Kidney (tissue), 14 donors: ENCODE data around the gene RAET1E. TPM values are rescaled to one million over a fixed set of nuclear protein-coding genes. Genes with fewer than 3 reads are reported as not detected.

ENCODE experiments used
- DNase-seq, 5 donors: peaks; one replicate each; pipeline ENCODE4 v3.0.0-alpha.2; 2013 to 2020
- FAIRE-seq: peaks from 2 replicates; lab custom pipeline; 2012; peaks lifted over from hg19 to GRCh38; lab: Jason Lieb, UNC
- H3K27ac ChIP-seq, 2 donors: one replicate each; pipeline ENCODE4 v1.7.0; 2013; ENCODE audit warnings: low read depth in 2 of 2, low read length in 2 of 2, inconsistent platforms in 1 of 2
- H3K27me3 ChIP-seq: one replicate; pipeline ENCODE4 v1.7.1; 2013; ENCODE audit warnings: low read length, inconsistent platforms; ENCODE audit not compliant: control insufficient read depth, insufficient read depth
- H3K36me3 ChIP-seq, 3 donors: one replicate each; pipeline versions ENCODE4 v1.7.0 to v1.7.1; 2013; ENCODE audit warnings: low read length in 3 of 3, control low read depth in 1 of 3, inconsistent platforms in 1 of 3; ENCODE audit not compliant: insufficient read depth in 3 of 3, control insufficient read depth in 2 of 3
- H3K4me1 ChIP-seq, 3 donors: one replicate each; pipeline versions ENCODE4 v1.7.0 to v1.7.1; 2013; ENCODE audit warnings: low read length in 3 of 3, inconsistent platforms in 1 of 3, low read depth in 1 of 3; ENCODE audit not compliant: control insufficient read depth in 2 of 3, insufficient read depth in 2 of 3
- H3K4me3 ChIP-seq, 3 donors: one replicate each; pipeline versions ENCODE4 v1.7.0 to v1.8.1; 2013; ENCODE audit warnings: low read length in 3 of 3, control low read depth in 1 of 3, inconsistent platforms in 1 of 3
- H3K9ac ChIP-seq, 3 donors: one replicate each; pipeline versions ENCODE4 v1.7.0 to v1.7.1; 2013; ENCODE audit warnings: low read length in 3 of 3, control low read depth in 1 of 3, inconsistent platforms in 1 of 3
- H3K9me3 ChIP-seq, 3 donors: one replicate each; pipeline versions ENCODE4 v1.7.0 to v1.7.1; 2013; ENCODE audit warnings: low read length in 3 of 3, control low read depth in 1 of 3, inconsistent platforms in 1 of 3; ENCODE audit not compliant: control insufficient read depth in 2 of 3, insufficient read depth in 1 of 3
- intact Hi-C: fragments of 100-400 bp; cut with DNase I; formaldehyde crosslinking; loops from one replicate; pipeline ENCODE4 v1.11.1; 2022
- polyA plus RNA-seq: library from polyadenylated mRNA; stranded (reverse); fragments of 350-450 nt; fragmentation: Illumina TruSeq; extraction: RNeasy Lipid Tissue Mini Kit (QIAGEN cat#74804); gene quantifications from one replicate; pipeline ENCODE4 v1.2.3, GENCODE V29; 2014; ENCODE audit warnings: low read depth, low replicate concordance; ENCODE audit not compliant: insufficient read depth
- total RNA-seq: library from RNA; stranded (reverse); fragmentation: NEBNext Ultra II Directional; extraction: Animal tissue kit (Norgen Biotek cat#: 25700); gene quantifications from one replicate; pipeline ENCODE4 v1.2.1, GENCODE V29; 2021
- TF ChIP-seq, protein P1 (sequence below): IDR thresholded peaks from 3 replicates; pipeline ENCODE4 v1.5.1; 2012; ENCODE audit warnings: mild to moderate bottlenecking, moderate library complexity, borderline replicate concordance; ENCODE audit not compliant: insufficient read depth; ENCODE audit errors: extremely low read depth
- donor health status: control.
- donor health status: control.
- donor health status: control.
- donor health status: control.
- donor health status: control.
- donor health status: DM: yes; HTN: yes; CAD: no.
- donor health status: Normal renal cell carcinoma (clear cell type).

RAET1E gene
- total and polyA plus RNA-seq, 2 donors from 2014 or later = 1.0 to 3.1 TPM

DNA sequence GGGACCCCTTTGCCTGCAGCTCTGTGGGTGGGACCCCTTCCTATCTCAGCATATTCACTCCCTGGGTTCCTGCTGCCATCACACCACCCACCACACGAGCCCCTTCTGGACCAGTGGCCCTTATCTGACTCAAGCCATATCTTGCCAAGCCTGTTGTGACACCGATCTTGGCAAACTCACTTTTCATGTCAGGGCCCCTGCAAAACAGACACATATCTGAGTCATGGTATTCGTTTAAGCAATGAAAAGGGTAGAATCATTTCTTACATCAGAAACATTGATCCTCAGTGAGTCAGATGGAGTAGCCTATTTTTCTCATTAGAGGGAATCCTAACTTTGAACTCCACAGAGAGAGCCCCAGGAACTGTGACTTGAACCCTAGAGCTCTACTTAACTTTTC lies 10.6 kb downstream of the RAET1E start:
- FAIRE-seq (no peak), DNase-seq (no peak)
- no peaks in the 10 kb centered on the region for H3K27me3 ChIP-seq
- H3K27ac ChIP-seq = no peak overlapping the region
- no peak overlapping the region for H3K9ac ChIP-seq
- TF ChIP-seq, protein P1, sequence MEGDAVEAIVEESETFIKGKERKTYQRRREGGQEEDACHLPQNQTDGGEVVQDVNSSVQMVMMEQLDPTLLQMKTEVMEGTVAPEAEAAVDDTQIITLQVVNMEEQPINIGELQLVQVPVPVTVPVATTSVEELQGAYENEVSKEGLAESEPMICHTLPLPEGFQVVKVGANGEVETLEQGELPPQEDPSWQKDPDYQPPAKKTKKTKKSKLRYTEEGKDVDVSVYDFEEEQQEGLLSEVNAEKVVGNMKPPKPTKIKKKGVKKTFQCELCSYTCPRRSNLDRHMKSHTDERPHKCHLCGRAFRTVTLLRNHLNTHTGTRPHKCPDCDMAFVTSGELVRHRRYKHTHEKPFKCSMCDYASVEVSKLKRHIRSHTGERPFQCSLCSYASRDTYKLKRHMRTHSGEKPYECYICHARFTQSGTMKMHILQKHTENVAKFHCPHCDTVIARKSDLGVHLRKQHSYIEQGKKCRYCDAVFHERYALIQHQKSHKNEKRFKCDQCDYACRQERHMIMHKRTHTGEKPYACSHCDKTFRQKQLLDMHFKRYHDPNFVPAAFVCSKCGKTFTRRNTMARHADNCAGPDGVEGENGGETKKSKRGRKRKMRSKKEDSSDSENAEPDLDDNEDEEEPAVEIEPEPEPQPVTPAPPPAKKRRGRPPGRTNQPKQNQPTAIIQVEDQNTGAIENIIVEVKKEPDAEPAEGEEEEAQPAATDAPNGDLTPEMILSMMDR = no peak
- H3K4me3 ChIP-seq = no peak overlapping the region
- intact Hi-C loops = no loop called here
- no peaks in the 10 kb centered on the region for H3K36me3 ChIP-seq
- H3K9me3 ChIP-seq = no peaks in the 10 kb centered on the region
- H3K4me1 ChIP-seq = no peaks in the 10 kb centered on the region

DNA sequence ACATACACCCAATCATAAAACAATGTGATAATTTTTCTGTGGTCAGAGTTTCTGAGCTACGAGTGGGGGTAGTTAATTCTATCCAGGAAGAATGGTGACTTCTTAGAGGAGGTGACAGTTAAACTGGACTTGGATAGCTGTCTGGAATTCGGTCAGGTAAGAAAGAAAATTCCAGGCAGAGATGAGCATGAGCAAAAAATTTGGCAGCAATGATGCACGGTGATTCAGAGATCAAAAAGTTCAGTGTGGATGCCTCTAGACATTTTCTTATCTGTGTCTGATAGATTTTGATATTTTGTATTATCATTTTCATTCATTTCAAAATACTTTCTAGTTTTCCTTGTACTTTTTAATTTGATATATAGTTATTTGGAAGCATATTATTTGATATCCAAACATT lies 12.0 kb downstream of the RAET1E start:
- H3K9ac ChIP-seq = no peak overlapping the region
- no peaks in the 10 kb centered on the region for H3K36me3 ChIP-seq
- TF ChIP-seq, protein P1 = no peak
- H3K9me3 ChIP-seq = no peaks in the 10 kb centered on the region
- FAIRE-seq = no peak
- intact Hi-C loops = no loop called here
- no peaks in the 10 kb centered on the region for H3K4me1 ChIP-seq
- H3K4me3 ChIP-seq = no peak overlapping the region
- no peaks in the 10 kb centered on the region for H3K27me3 ChIP-seq
- H3K27ac ChIP-seq = no peak overlapping the region
- DNase-seq = no peak

DNA sequence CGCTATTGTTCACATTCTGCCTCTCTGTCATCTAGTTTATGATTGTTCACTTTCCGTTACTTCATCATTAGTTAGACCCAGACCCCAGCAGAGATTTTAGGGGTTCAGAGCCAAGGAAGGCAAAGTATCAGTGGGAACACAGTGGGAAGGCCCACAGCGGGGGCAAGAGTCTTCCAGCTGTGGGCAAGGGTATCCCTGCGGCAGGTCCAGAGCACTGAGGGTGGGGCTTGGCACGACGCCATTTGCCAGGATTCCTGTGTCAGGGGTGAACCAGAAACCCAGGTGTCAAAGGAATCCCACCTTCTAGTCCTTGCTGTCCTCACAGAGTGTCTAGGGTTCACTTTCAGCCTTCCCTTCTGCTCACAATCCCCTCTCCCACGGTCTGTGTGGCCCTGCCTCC lies 13.3 kb downstream of the RAET1E start:
- intact Hi-C loops = no loop called here
- DNase-seq (no peak), FAIRE-seq (no peak)
- Histone ChIP-seq H3K4me1 (no peaks in the 10 kb centered on the region), H3K36me3 (no peaks in the 10 kb centered on the region), H3K9ac (no peak overlapping the region), H3K27me3 (no peaks in the 10 kb centered on the region), H3K9me3 (no peaks in the 10 kb centered on the region), H3K27ac (no peak overlapping the region), H3K4me3 (no peak overlapping the region)
- TF ChIP-seq, protein P1 = no peak

DNA sequence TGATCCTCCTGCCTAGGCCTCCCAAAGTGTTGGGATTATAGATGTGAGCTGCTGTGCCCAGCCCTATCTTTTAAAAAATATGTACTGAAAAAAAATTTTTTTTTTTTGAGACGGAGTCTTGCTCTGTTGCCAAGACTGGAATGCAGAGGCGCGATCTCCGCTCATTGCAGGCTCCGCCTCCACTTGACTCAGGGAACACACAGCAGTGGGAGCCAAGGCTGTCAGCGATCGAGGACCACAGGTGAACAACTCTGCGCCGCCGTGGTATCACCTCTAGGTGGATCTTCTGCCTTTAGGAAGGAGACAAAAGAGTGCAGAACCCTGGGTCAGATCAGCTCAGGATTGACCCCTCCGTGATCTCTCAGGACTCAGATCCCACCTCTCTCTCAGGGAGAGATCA lies 13.7 kb downstream of the RAET1E start:
- TF ChIP-seq, protein P1 = no peak
- Histone ChIP-seq H3K36me3 (no peaks in the 10 kb centered on the region), H3K9me3 (no peaks in the 10 kb centered on the region), H3K27ac (no peak overlapping the region), H3K4me3 (no peak overlapping the region), H3K9ac (no peak overlapping the region), H3K27me3 (no peaks in the 10 kb centered on the region), H3K4me1 (no peaks in the 10 kb centered on the region)
- intact Hi-C loops = no loop called here
- peak in 1 of 5 donors; percentile 61 for DNase-seq
- FAIRE-seq = no peak
